ENCODE data around the gene KIAA0930.

Gene KIAA0930

GRCh38 chr22:45216133-45217003 lies 24.3 kb downstream of the KIAA0930 start:
- peak; percentile 28 for DNase-seq

- peak; percentile 21 for DNase-seq
Measured at GRCh38 chr22:45212992-45213751, 27.5 kb downstream of the KIAA0930 start.

- peak; percentile 96 for DNase-seq
Measured at GRCh38 chr22:45212306-45212709, 28.4 kb downstream of the KIAA0930 start.

- no peak for DNase-seq
Measured at GRCh38 chr22:45211848-45212247, 28.8 kb downstream of the KIAA0930 start.

- no peak for DNase-seq
Measured at GRCh38 chr22:45211435-45211834, 29.3 kb downstream of the KIAA0930 start.

GRCh38 chr22:45210991-45211390 lies 29.7 kb downstream of the KIAA0930 start:
- peak; percentile 70 for DNase-seq

GRCh38 chr22:45210577-45210976 lies 30.1 kb downstream of the KIAA0930 start:
- no peak for DNase-seq

GRCh38 chr22:45210174-45210573 lies 30.5 kb downstream of the KIAA0930 start:
- no peak for DNase-seq

- DNase-seq, result peak; percentile 91
Measured at GRCh38 chr22:45208993-45209838, 31.5 kb downstream of the KIAA0930 start.

- no peak for DNase-seq
Measured at GRCh38 chr22:45208696-45208992, 32.0 kb downstream of the KIAA0930 start.

- DNase-seq, result peak; percentile 89
Measured at GRCh38 chr22:45207981-45208664, 32.6 kb downstream of the KIAA0930 start.

GRCh38 chr22:45207533-45207932 lies 33.2 kb downstream of the KIAA0930 start:
- no peak for DNase-seq

GRCh38 chr22:45206233-45206632 lies 34.5 kb downstream of the KIAA0930 start:
- no peak for DNase-seq

GRCh38 chr22:45205276-45205925 lies 35.3 kb downstream of the KIAA0930 start:
- DNase-seq, result no peak

- no peak for DNase-seq
Measured at GRCh38 chr22:45204819-45205218, 35.9 kb downstream of the KIAA0930 start.

- DNase-seq, result no peak
Measured at GRCh38 chr22:45204241-45204640, 36.5 kb downstream of the KIAA0930 start.

GRCh38 chr22:45203150-45203951 lies 37.3 kb downstream of the KIAA0930 start:
- no peak for DNase-seq

GRCh38 chr22:45202333-45203149 lies 38.2 kb downstream of the KIAA0930 start:
- peak; percentile 22 for DNase-seq

- peak; percentile 89 for DNase-seq
Measured at GRCh38 chr22:45201678-45202332, 38.9 kb downstream of the KIAA0930 start.

Data from fibroblast of skin of back (primary cell).